Measurements from ENCODE around the gene DNAH3.

DNAH3 gene

GRCh38 chr16:20903899-20904506 is 246.6 kb downstream of the DNAH3 start:
- TF ChIP-seq POLR2A (IDR thresholded peaks at IDR 0.05; ENCODE audit: low read length) (no peak), GATA1 (IDR thresholded peaks at IDR 0.05; ENCODE audit: low read depth, low read length) (no peak)
- peak in 1 of 2 experiments; percentile 23 for DNase-seq

- DNase-seq, result peak in 1 of 2 experiments; percentile 27
- TF ChIP-seq POLR2A (IDR thresholded peaks at IDR 0.05; ENCODE audit: low read length) (no peak), GATA1 (IDR thresholded peaks at IDR 0.05; ENCODE audit: low read depth, low read length) (no peak)
Observed at GRCh38 chr16:20903116-20903898, 247.3 kb downstream of the DNAH3 start.

GRCh38 chr16:20902426-20902825 is 248.2 kb downstream of the DNAH3 start:
- no peak for TF ChIP-seq GATA1 (IDR thresholded peaks at IDR 0.05; ENCODE audit: low read depth, low read length)
- TF ChIP-seq POLR2A (IDR thresholded peaks at IDR 0.05; ENCODE audit: low read length), result no peak
- no peak for DNase-seq

GRCh38 chr16:20901436-20902112 is 249.1 kb downstream of the DNAH3 start:
- DNase-seq, result peak; percentile 55 to 58

GRCh38 chr16:20901068-20901435 is 249.6 kb downstream of the DNAH3 start:
- TF ChIP-seq GATA1 (IDR thresholded peaks at IDR 0.05; ENCODE audit: low read depth, low read length), result no peak
- TF ChIP-seq POLR2A (IDR thresholded peaks at IDR 0.05; ENCODE audit: low read length), result peak; percentile 68
- no peak for DNase-seq

More at GRCh38 chr16:20901436-20902112, 249.1 kb downstream of the DNAH3 start:
- no peak for TF ChIP-seq GATA1 (IDR thresholded peaks at IDR 0.05; ENCODE audit: low read depth, low read length)
- TF ChIP-seq POLR2A (IDR thresholded peaks at IDR 0.05; ENCODE audit: low read length), result no peak

- TF ChIP-seq POLR2A (IDR thresholded peaks at IDR 0.05; ENCODE audit: low read length) (peak; percentile 87), GATA1 (IDR thresholded peaks at IDR 0.05; ENCODE audit: low read depth, low read length) (no peak)
Observed at GRCh38 chr16:20900299-20901067, 250.2 kb downstream of the DNAH3 start, which contains the start of the genes DCUN1D3 and LYRM1. Gene DCUN1D3 (minus strand): TSS chr16:20900358. CDS start chr16:20862538, 37,820 bp downstream. Gene LYRM1 (plus strand): TSS chr16:20900771. CDS start chr16:20915556, 14,785 bp downstream.

GRCh38 chr16:20899477-20900298 is 251.0 kb downstream of the DNAH3 start:
- TF ChIP-seq GATA1 (IDR thresholded peaks at IDR 0.05; ENCODE audit: low read depth, low read length), result no peak
- no peak for DNase-seq

More at GRCh38 chr16:20900299-20901067, 250.2 kb downstream of the DNAH3 start, which contains the start of the genes DCUN1D3 and LYRM1:
- DNase-seq, result peak; percentile 97

GRCh38 chr16:20899071-20899470 is 251.6 kb downstream of the DNAH3 start:
- no peak for DNase-seq
- TF ChIP-seq GATA1 (IDR thresholded peaks at IDR 0.05; ENCODE audit: low read depth, low read length), result no peak
- no peak for TF ChIP-seq POLR2A (IDR thresholded peaks at IDR 0.05; ENCODE audit: low read length)

- TF ChIP-seq GATA1 (IDR thresholded peaks at IDR 0.05; ENCODE audit: low read depth, low read length), result no peak
- peak; percentile 21 for TF ChIP-seq POLR2A (IDR thresholded peaks at IDR 0.05; ENCODE audit: low read length)
- DNase-seq, result no peak
Observed at GRCh38 chr16:20897922-20898321, 252.7 kb downstream of the DNAH3 start.

- no peak for TF ChIP-seq GATA1 (IDR thresholded peaks at IDR 0.05; ENCODE audit: low read depth, low read length)
- no peak for TF ChIP-seq POLR2A (IDR thresholded peaks at IDR 0.05; ENCODE audit: low read length)
- peak in 1 of 2 experiments; percentile 16 for DNase-seq
Observed at GRCh38 chr16:20897253-20897897, 253.3 kb downstream of the DNAH3 start.

- TF ChIP-seq GATA1 (IDR thresholded peaks at IDR 0.05; ENCODE audit: low read depth, low read length) (no peak), POLR2A (IDR thresholded peaks at IDR 0.05; ENCODE audit: low read length) (no peak)
- DNase-seq, result no peak
Observed at GRCh38 chr16:20894388-20894787, 256.3 kb downstream of the DNAH3 start.

- DNase-seq, result no peak
- TF ChIP-seq POLR2A (IDR thresholded peaks at IDR 0.05; ENCODE audit: low read length), result no peak
- TF ChIP-seq GATA1 (IDR thresholded peaks at IDR 0.05; ENCODE audit: low read depth, low read length), result no peak
Observed at GRCh38 chr16:20889625-20890275, 260.9 kb downstream of the DNAH3 start.

All from erythroblast (primary cell).